GM23338 (cell line): Measurements from ENCODE around the gene TTC28. TPM values are rescaled to one million over a fixed set of nuclear protein-coding genes. Genes with fewer than 3 reads are reported as not detected.

Experiments used
- ATAC-seq: fragments of 200-7000 bp; cut with Tn5 transposase; 3 replicates; pipeline ENCODE4 v1.9.1; 2020
- DNase-seq: peaks from one replicate; pipeline ENCODE4 v3.0.0-alpha.2; 2015; ENCODE audit warnings: low spot score
- H2AFZ ChIP-seq: fragments of 200-600 bp; sonication (generic); 2 replicates; pipeline ENCODE4 v1.8.0; 2016; ENCODE audit warnings: antibody characterized with exemption, mild to moderate bottlenecking, moderate library complexity
- H3F3A ChIP-seq: fragments of 200-600 bp; sonication (generic); replicated peaks from 2 replicates; pipeline ENCODE4 v1.8.0; 2017; ENCODE audit warnings: antibody characterized with exemption, mixed run types, low read depth
- H3K27ac ChIP-seq: fragments of 200-600 bp; sonication (generic); 2 replicates; pipeline ENCODE4 v1.6.1; 2016; ENCODE audit warnings: low read depth
- H3K27me3 ChIP-seq: fragments of 200-600 bp; sonication (generic); 2 replicates; pipeline ENCODE4 v1.8.0; 2016; ENCODE audit warnings: mild to moderate bottlenecking, mixed run types, moderate library complexity; ENCODE audit not compliant: insufficient read depth
- H3K36me3 ChIP-seq: fragments of 200-600 bp; sonication (generic); 2 replicates; pipeline ENCODE4 v1.8.0; 2016; ENCODE audit warnings: mild to moderate bottlenecking; ENCODE audit not compliant: insufficient read depth
- H3K4me1 ChIP-seq: fragments of 200-600 bp; sonication (generic); 2 replicates; pipeline ENCODE4 v1.8.0; 2016; ENCODE audit warnings: mild to moderate bottlenecking, moderate library complexity; ENCODE audit not compliant: insufficient read depth
- H3K4me2 ChIP-seq: fragments of 200-600 bp; sonication (generic); 2 replicates; pipeline ENCODE4 v1.7.1; 2017; ENCODE audit warnings: mixed run types
- H3K4me3 ChIP-seq: fragments of 200-600 bp; sonication (generic); 2 replicates; pipeline ENCODE4 v1.6.1; 2016; ENCODE audit warnings: mixed run types
- H3K79me2 ChIP-seq: fragments of 200-600 bp; sonication (generic); replicated peaks from 2 replicates; pipeline ENCODE4 v1.8.0; 2017; ENCODE audit warnings: mild to moderate bottlenecking; ENCODE audit not compliant: insufficient read depth
- H3K9me2 ChIP-seq: fragments of 200-600 bp; sonication (generic); 2 replicates; pipeline ENCODE4 v1.8.0; 2017; ENCODE audit not compliant: insufficient read depth
- H4K20me1 ChIP-seq: fragments of 200-600 bp; sonication (generic); replicated peaks from 2 replicates; pipeline ENCODE4 v1.8.0; 2017; ENCODE audit warnings: mild to moderate bottlenecking; ENCODE audit not compliant: insufficient read depth
- H3K27ac Mint-ChIP-seq: 2 replicates; pipeline ENCODE4 v1.8.0; 2020; ENCODE audit warnings: inconsistent platforms, mild to moderate bottlenecking, moderate library complexity, mixed read lengths
- H3K27me3 Mint-ChIP-seq: 3 replicates; pipeline ENCODE4 v1.8.0; 2022; ENCODE audit warnings: low read depth, mild to moderate bottlenecking, moderate library complexity, mixed read lengths, inconsistent platforms; ENCODE audit not compliant: insufficient read depth, poor library complexity
- H3K36me3 Mint-ChIP-seq: 3 replicates; pipeline ENCODE4 v1.8.0; 2021; ENCODE audit warnings: low read depth, mild to moderate bottlenecking, inconsistent platforms, moderate library complexity, mixed read lengths
- H3K4me1 Mint-ChIP-seq: 3 replicates; pipeline ENCODE4 v1.8.0; 2020; ENCODE audit warnings: mild to moderate bottlenecking, inconsistent platforms, mixed read lengths
- H3K4me3 Mint-ChIP-seq: 3 replicates; pipeline ENCODE4 v1.8.0; 2021; ENCODE audit warnings: moderate library complexity, mild to moderate bottlenecking, inconsistent platforms, mixed read lengths
- H3K9me3 Mint-ChIP-seq: 3 replicates; pipeline ENCODE4 v1.8.0; 2020; ENCODE audit warnings: moderate library complexity, mild to moderate bottlenecking, inconsistent platforms, mixed read lengths
- CREB1 ChIP-seq: fragments of 250-450 bp; sonication (Bioruptor Pico); IDR thresholded peaks from 2 replicates; pipeline ENCODE4 v1.5.0; 2020; ENCODE audit warnings: low read depth, mild to moderate bottlenecking, moderate library complexity
- ETS1 ChIP-seq: IDR thresholded peaks from 2 replicates; pipeline ENCODE4 v1.6.1; 2016; ENCODE audit warnings: antibody characterized with exemption
- EZH2 ChIP-seq: fragments of 200-600 bp; sonication (generic); IDR thresholded peaks from one replicate; pipeline ENCODE4 v1.8.0; 2017; ENCODE audit warnings: antibody characterized with exemption, mild to moderate bottlenecking, low read depth; ENCODE audit not compliant: unreplicated experiment
- EZH2phosphoT487 ChIP-seq: fragments of 200-600 bp; sonication (generic); IDR thresholded peaks from one replicate; pipeline ENCODE4 v1.8.1; 2018; ENCODE audit warnings: antibody characterized with exemption; ENCODE audit not compliant: unreplicated experiment
- JUNB ChIP-seq: IDR thresholded peaks from one replicate; pipeline ENCODE4 v1.6.1; 2016; ENCODE audit warnings: antibody characterized with exemption; ENCODE audit not compliant: unreplicated experiment
- NANOG ChIP-seq: IDR thresholded peaks from 2 replicates; pipeline ENCODE4 v1.6.1; 2016; ENCODE audit warnings: antibody characterized with exemption, borderline replicate concordance
- POLR2AphosphoS5 ChIP-seq: IDR thresholded peaks from 2 replicates; pipeline ENCODE4 v1.6.1; 2016; ENCODE audit warnings: antibody characterized with exemption, low read depth
- REST ChIP-seq: IDR thresholded peaks from one replicate; pipeline ENCODE4 v1.6.1; 2018; ENCODE audit warnings: antibody characterized with exemption; ENCODE audit not compliant: unreplicated experiment
- STAT1 ChIP-seq: IDR thresholded peaks from one replicate; pipeline ENCODE4 v1.6.1; 2016; ENCODE audit warnings: antibody characterized with exemption; ENCODE audit not compliant: unreplicated experiment
- ZNF114 ChIP-seq: fragments of 250-450 bp; sonication (Bioruptor Pico); IDR thresholded peaks from 2 replicates; pipeline ENCODE4 v1.5.0; 2020; ENCODE audit warnings: mild to moderate bottlenecking, moderate library complexity
- polyA plus RNA-seq: library from polyadenylated mRNA; unstranded; fragments of >200 nt; fragmentation: Nextera tagmentation; extraction: Ambion mirVana; gene quantifications from 2 replicates; pipeline ENCODE4 v1.2.1, GENCODE V29; 2016
- total RNA-seq: library from RNA; depleted of rRNA; stranded (reverse); fragments of >200 nt; shearing (Covaris generic); gene quantifications from 2 replicates; pipeline ENCODE4 v1.2.3, GENCODE V29; 2014

The TTC28 gene
- total and polyA plus RNA-seq, 2 experiments from 2014 or later = 4.5 to 16.1 TPM

GRCh38 chr22:28630177-28630574, 49.5 kb downstream of the TTC28 start (continued):
- TF ChIP-seq REST (no peak), JUNB (no peak), NANOG (no peak), STAT1 (no peak), ETS1 (no peak), ZNF114 (no peak)

GRCh38 chr22:28629420-28630176, 50.0 kb downstream of the TTC28 start:
- no peaks in the 10 kb centered on the region for H3K9me2 ChIP-seq
- peak overlapping the region; percentile 27; the same call in 2 of the 3 replicates for H3K4me3 Mint-ChIP-seq
- peak overlapping the region; percentile 8; the same call in 1 of the 2 replicates for H2AFZ ChIP-seq
- H3K9me3 Mint-ChIP-seq = no peaks in the 10 kb centered on the region
- peaks cover 19% of the 10 kb centered on the region for H3K4me1 Mint-ChIP-seq
- H4K20me1 ChIP-seq = no peaks in the 10 kb centered on the region
- no peaks in the 10 kb centered on the region for H3K79me2 ChIP-seq
- 0 out of 2 replicates have a peak overlapping the region, but pooled peaks have one; percentile 13 for H3K27ac ChIP-seq
- no peak overlapping the region for H3K4me3 ChIP-seq
- H3K36me3 Mint-ChIP-seq = no peaks in the 10 kb centered on the region
- TF ChIP-seq STAT1 (no peak), CREB1 (peak; percentile 57; the same call in 1 of the 2 replicates)
- peaks cover 7% of the 10 kb centered on the region for H3K27me3 Mint-ChIP-seq
- H3F3A ChIP-seq = no peaks in the 10 kb centered on the region
- H3K27me3 ChIP-seq = no peaks in the 10 kb centered on the region
- ATAC-seq (peak; percentile 80), DNase-seq (peak; percentile 42)
- no peaks in the 10 kb centered on the region for H3K36me3 ChIP-seq
- no peaks in the 10 kb centered on the region for H3K4me1 ChIP-seq
- peak overlapping the region; percentile 91 for H3K27ac Mint-ChIP-seq
- H3K4me2 ChIP-seq = no peak overlapping the region

- H3K36me3 ChIP-seq = no peaks in the 10 kb centered on the region
- Mint-ChIP-seq H3K27ac (peak overlapping the region; percentile 91), H3K4me1 (peaks cover 19% of the 10 kb centered on the region), H3K27me3 (peaks cover 7% of the 10 kb centered on the region), H3K4me3 (peak overlapping the region; percentile 54; the same call in 1 of the 3 replicates), H3K36me3 (no peaks in the 10 kb centered on the region), H3K9me3 (no peaks in the 10 kb centered on the region)
- no peak overlapping the region for H2AFZ ChIP-seq
- H3K27ac ChIP-seq = no peak overlapping the region
- H3K9me2 ChIP-seq = no peaks in the 10 kb centered on the region
- DNase-seq = no peak
- H3K4me1 ChIP-seq = no peaks in the 10 kb centered on the region
- no peaks in the 10 kb centered on the region for H3K27me3 ChIP-seq
- no peak overlapping the region for H3K4me2 ChIP-seq
- no peaks in the 10 kb centered on the region for H3K79me2 ChIP-seq
- ATAC-seq = no peak
- H3K4me3 ChIP-seq = no peak overlapping the region
- H3F3A ChIP-seq = no peaks in the 10 kb centered on the region
- no peaks in the 10 kb centered on the region for H4K20me1 ChIP-seq
- TF ChIP-seq EZH2phosphoT487 (no peak), CREB1 (no peak), EZH2 (no peak), JUNB (no peak), STAT1 (no peak), POLR2AphosphoS5 (no peak), ZNF114 (no peak)
Observed at GRCh38 chr22:28628766-28629165, 50.9 kb downstream of the TTC28 start.
